Measurements from ENCODE around the gene PLD1. TPM values are rescaled to one million over a fixed set of nuclear protein-coding genes. Genes with fewer than 3 reads are reported as not detected.

The PLD1 gene
- polyA plus RNA-seq, 2 donors = 26.0 to 31.9 TPM

- 45 to 71% methylated on average over 1 of the region's 1 CpG for WGBS, 2 donors
- Histone ChIP-seq H3K27ac (ENCODE audit: low read depth in 2 of 2, low read length in 1 of 2) (peak overlapping the region in 1 of 2 donors; percentile 30), H3K27me3 (ENCODE audit: control insufficient read depth in 1 of 2, insufficient read depth in 2 of 2, low read length in 2 of 2) (no peaks in the 10 kb centered on the region), H3K9me3 (ENCODE audit: control insufficient read depth in 2 of 2, insufficient read depth in 1 of 2, low read depth in 1 of 2, low read length in 1 of 2) (no peaks in the 10 kb centered on the region), H3K4me1 (ENCODE audit: control insufficient read depth in 2 of 2, insufficient read depth in 2 of 2, low read length in 1 of 2) (no peaks in the 10 kb centered on the region), H3K36me3 (ENCODE audit: control insufficient read depth in 2 of 2, insufficient read depth in 2 of 2, low read length in 1 of 2) (peaks cover 0 to 4% of the 10 kb centered on the region in 2 donors), H3K4me3 (ENCODE audit: low read depth in 1 of 2, low read length in 2 of 2) (no peak overlapping the region)
Measured at GRCh38 chr3:171654326-171654725, 156.0 kb downstream of the PLD1 start.

- H3K4me1 ChIP-seq (ENCODE audit: control insufficient read depth in 2 of 2, insufficient read depth in 2 of 2, low read length in 1 of 2) = no peaks in the 10 kb centered on the region
- 88 to 96% methylated on average over 6 of the region's 6 CpGs for WGBS, 2 donors
- no peaks in the 10 kb centered on the region for H3K9me3 ChIP-seq (ENCODE audit: control insufficient read depth in 2 of 2, insufficient read depth in 1 of 2, low read depth in 1 of 2, low read length in 1 of 2)
- H3K27ac ChIP-seq (ENCODE audit: low read depth in 2 of 2, low read length in 1 of 2) = no peak overlapping the region
- no peaks in the 10 kb centered on the region for H3K27me3 ChIP-seq (ENCODE audit: control insufficient read depth in 1 of 2, insufficient read depth in 2 of 2, low read length in 2 of 2)
- no peak overlapping the region for H3K4me3 ChIP-seq (ENCODE audit: low read depth in 1 of 2, low read length in 2 of 2)
- peaks cover 0 to 4% of the 10 kb centered on the region in 2 donors for H3K36me3 ChIP-seq (ENCODE audit: control insufficient read depth in 2 of 2, insufficient read depth in 2 of 2, low read length in 1 of 2)
Measured at GRCh38 chr3:171653701-171654100, 156.6 kb downstream of the PLD1 start.

DNA sequence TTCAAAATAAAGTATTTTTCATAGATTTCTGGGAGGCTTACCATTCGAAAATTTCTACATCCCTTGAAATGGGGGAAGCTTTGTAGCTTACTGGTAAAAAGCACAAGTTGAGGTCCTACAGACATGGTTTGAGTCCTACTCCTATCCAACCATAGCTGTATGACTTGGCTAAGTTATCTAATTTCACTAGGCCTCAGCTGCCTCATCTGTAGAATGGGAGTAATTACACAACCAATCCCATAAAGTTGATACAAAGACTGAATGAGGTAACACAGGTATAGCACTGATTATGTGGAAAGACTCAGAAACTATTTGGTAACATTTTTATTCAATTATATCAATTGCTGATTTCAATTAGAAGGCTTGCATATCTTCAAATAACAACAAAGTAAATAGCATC is 157.4 kb downstream of the PLD1 start:
- peaks cover 0 to 4% of the 10 kb centered on the region in 2 donors for H3K36me3 ChIP-seq (ENCODE audit: control insufficient read depth in 2 of 2, insufficient read depth in 2 of 2, low read length in 1 of 2)
- H3K27me3 ChIP-seq (ENCODE audit: control insufficient read depth in 1 of 2, insufficient read depth in 2 of 2, low read length in 2 of 2) = no peaks in the 10 kb centered on the region
- H3K4me1 ChIP-seq (ENCODE audit: control insufficient read depth in 2 of 2, insufficient read depth in 2 of 2, low read length in 1 of 2) = no peaks in the 10 kb centered on the region
- H3K9me3 ChIP-seq (ENCODE audit: control insufficient read depth in 2 of 2, insufficient read depth in 1 of 2, low read depth in 1 of 2, low read length in 1 of 2) = no peaks in the 10 kb centered on the region
- no peak overlapping the region for H3K27ac ChIP-seq (ENCODE audit: low read depth in 2 of 2, low read length in 1 of 2)
- no peak overlapping the region for H3K4me3 ChIP-seq (ENCODE audit: low read depth in 1 of 2, low read length in 2 of 2)
- 89 to 92% methylated on average over 1 of the region's 1 CpG for WGBS, 2 donors

GRCh38 chr3:171649911-171650592 is 160.2 kb downstream of the PLD1 start:
- Histone ChIP-seq H3K27me3 (ENCODE audit: control insufficient read depth in 1 of 2, insufficient read depth in 2 of 2, low read length in 2 of 2) (no peaks in the 10 kb centered on the region), H3K9me3 (ENCODE audit: control insufficient read depth in 2 of 2, insufficient read depth in 1 of 2, low read depth in 1 of 2, low read length in 1 of 2) (no peaks in the 10 kb centered on the region), H3K36me3 (ENCODE audit: control insufficient read depth in 2 of 2, insufficient read depth in 2 of 2, low read length in 1 of 2) (no peaks in the 10 kb centered on the region), H3K4me3 (ENCODE audit: low read depth in 1 of 2, low read length in 2 of 2) (no peak overlapping the region), H3K27ac (ENCODE audit: low read depth in 2 of 2, low read length in 1 of 2) (no peak overlapping the region), H3K4me1 (ENCODE audit: control insufficient read depth in 2 of 2, insufficient read depth in 2 of 2, low read length in 1 of 2) (no peaks in the 10 kb centered on the region)
- 90 to 91% methylated on average over 10 of the region's 10 CpGs for WGBS, 2 donors

DNA sequence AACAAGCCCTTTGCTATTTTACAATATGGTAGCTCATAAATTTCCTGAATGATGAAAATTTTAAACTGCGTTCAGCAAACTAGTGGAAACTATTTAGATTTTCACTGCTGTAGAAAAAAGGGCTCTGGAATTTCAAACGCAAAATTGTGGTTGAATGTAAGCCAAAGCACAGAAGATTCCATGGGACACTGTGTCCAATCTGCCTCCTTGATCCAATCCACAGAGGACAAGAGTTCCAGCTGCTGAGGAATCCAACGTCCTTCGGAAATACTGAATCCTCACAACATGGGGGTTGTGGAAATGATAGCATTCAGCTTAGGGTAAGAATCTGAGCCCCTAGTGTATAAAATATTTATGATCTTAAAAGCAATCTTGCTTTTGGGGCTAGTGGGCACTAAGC is 161.0 kb downstream of the PLD1 start:
- Histone ChIP-seq H3K9me3 (ENCODE audit: control insufficient read depth in 2 of 2, insufficient read depth in 1 of 2, low read depth in 1 of 2, low read length in 1 of 2) (no peaks in the 10 kb centered on the region), H3K27ac (ENCODE audit: low read depth in 2 of 2, low read length in 1 of 2) (no peak overlapping the region), H3K27me3 (ENCODE audit: control insufficient read depth in 1 of 2, insufficient read depth in 2 of 2, low read length in 2 of 2) (no peaks in the 10 kb centered on the region), H3K4me3 (ENCODE audit: low read depth in 1 of 2, low read length in 2 of 2) (no peak overlapping the region), H3K36me3 (ENCODE audit: control insufficient read depth in 2 of 2, insufficient read depth in 2 of 2, low read length in 1 of 2) (no peaks in the 10 kb centered on the region), H3K4me1 (ENCODE audit: control insufficient read depth in 2 of 2, insufficient read depth in 2 of 2, low read length in 1 of 2) (no peaks in the 10 kb centered on the region)
- WGBS, 2 donors = 77 to 78% methylated on average over 4 of the region's 4 CpGs

GRCh38 chr3:171648069-171648468 is 162.2 kb downstream of the PLD1 start:
- H3K27ac ChIP-seq (ENCODE audit: low read depth in 2 of 2, low read length in 1 of 2) = no peak overlapping the region
- H3K36me3 ChIP-seq (ENCODE audit: control insufficient read depth in 2 of 2, insufficient read depth in 2 of 2, low read length in 1 of 2) = no peaks in the 10 kb centered on the region
- H3K4me3 ChIP-seq (ENCODE audit: low read depth in 1 of 2, low read length in 2 of 2) = no peak overlapping the region
- no peaks in the 10 kb centered on the region for H3K27me3 ChIP-seq (ENCODE audit: control insufficient read depth in 1 of 2, insufficient read depth in 2 of 2, low read length in 2 of 2)
- H3K9me3 ChIP-seq (ENCODE audit: control insufficient read depth in 2 of 2, insufficient read depth in 1 of 2, low read depth in 1 of 2, low read length in 1 of 2) = no peaks in the 10 kb centered on the region
- no peaks in the 10 kb centered on the region for H3K4me1 ChIP-seq (ENCODE audit: control insufficient read depth in 2 of 2, insufficient read depth in 2 of 2, low read length in 1 of 2)

GRCh38 chr3:171646357-171647133 is 163.7 kb downstream of the PLD1 start:
- Histone ChIP-seq H3K36me3 (ENCODE audit: control insufficient read depth in 2 of 2, insufficient read depth in 2 of 2, low read length in 1 of 2) (no peaks in the 10 kb centered on the region), H3K27ac (ENCODE audit: low read depth in 2 of 2, low read length in 1 of 2) (peak overlapping the region in 1 of 2 donors; percentile 15)
- 28 to 31% methylated on average over 4 of the region's 4 CpGs for WGBS, 2 donors

GRCh38 chr3:171644681-171645080 is 165.6 kb downstream of the PLD1 start:
- Histone ChIP-seq H3K4me3 (ENCODE audit: low read depth in 1 of 2, low read length in 2 of 2) (no peak overlapping the region), H3K27ac (ENCODE audit: low read depth in 2 of 2, low read length in 1 of 2) (no peak overlapping the region), H3K27me3 (ENCODE audit: control insufficient read depth in 1 of 2, insufficient read depth in 2 of 2, low read length in 2 of 2) (no peaks in the 10 kb centered on the region), H3K36me3 (ENCODE audit: control insufficient read depth in 2 of 2, insufficient read depth in 2 of 2, low read length in 1 of 2) (no peaks in the 10 kb centered on the region), H3K4me1 (ENCODE audit: control insufficient read depth in 2 of 2, insufficient read depth in 2 of 2, low read length in 1 of 2) (no peaks in the 10 kb centered on the region), H3K9me3 (ENCODE audit: control insufficient read depth in 2 of 2, insufficient read depth in 1 of 2, low read depth in 1 of 2, low read length in 1 of 2) (no peaks in the 10 kb centered on the region)
- 84 to 87% methylated on average over 8 of the region's 8 CpGs for WGBS, 2 donors

More at GRCh38 chr3:171646357-171647133, 163.7 kb downstream of the PLD1 start:
- Histone ChIP-seq H3K4me1 (ENCODE audit: control insufficient read depth in 2 of 2, insufficient read depth in 2 of 2, low read length in 1 of 2) (no peaks in the 10 kb centered on the region), H3K9me3 (ENCODE audit: control insufficient read depth in 2 of 2, insufficient read depth in 1 of 2, low read depth in 1 of 2, low read length in 1 of 2) (no peaks in the 10 kb centered on the region), H3K27me3 (ENCODE audit: control insufficient read depth in 1 of 2, insufficient read depth in 2 of 2, low read length in 2 of 2) (no peaks in the 10 kb centered on the region), H3K4me3 (ENCODE audit: low read depth in 1 of 2, low read length in 2 of 2) (no peak overlapping the region)

- Histone ChIP-seq H3K27ac (ENCODE audit: low read depth in 2 of 2, low read length in 1 of 2) (no peak overlapping the region), H3K27me3 (ENCODE audit: control insufficient read depth in 1 of 2, insufficient read depth in 2 of 2, low read length in 2 of 2) (no peaks in the 10 kb centered on the region), H3K4me3 (ENCODE audit: low read depth in 1 of 2, low read length in 2 of 2) (no peak overlapping the region), H3K9me3 (ENCODE audit: control insufficient read depth in 2 of 2, insufficient read depth in 1 of 2, low read depth in 1 of 2, low read length in 1 of 2) (no peaks in the 10 kb centered on the region), H3K36me3 (ENCODE audit: control insufficient read depth in 2 of 2, insufficient read depth in 2 of 2, low read length in 1 of 2) (no peaks in the 10 kb centered on the region), H3K4me1 (ENCODE audit: control insufficient read depth in 2 of 2, insufficient read depth in 2 of 2, low read length in 1 of 2) (no peaks in the 10 kb centered on the region)
- WGBS, 2 donors = 81 to 92% methylated on average over 4 of the region's 4 CpGs
Measured at GRCh38 chr3:171643681-171644080, 166.6 kb downstream of the PLD1 start.

- H3K27me3 ChIP-seq (ENCODE audit: control insufficient read depth in 1 of 2, insufficient read depth in 2 of 2, low read length in 2 of 2) = no peaks in the 10 kb centered on the region
- WGBS, 2 donors = 57 to 69% methylated on average over 2 of the region's 2 CpGs
- H3K36me3 ChIP-seq (ENCODE audit: control insufficient read depth in 2 of 2, insufficient read depth in 2 of 2, low read length in 1 of 2) = no peaks in the 10 kb centered on the region
- H3K27ac ChIP-seq (ENCODE audit: low read depth in 2 of 2, low read length in 1 of 2) = no peak overlapping the region
- no peak overlapping the region for H3K4me3 ChIP-seq (ENCODE audit: low read depth in 1 of 2, low read length in 2 of 2)
- H3K9me3 ChIP-seq (ENCODE audit: control insufficient read depth in 2 of 2, insufficient read depth in 1 of 2, low read depth in 1 of 2, low read length in 1 of 2) = no peaks in the 10 kb centered on the region
- H3K4me1 ChIP-seq (ENCODE audit: control insufficient read depth in 2 of 2, insufficient read depth in 2 of 2, low read length in 1 of 2) = no peaks in the 10 kb centered on the region
Measured at GRCh38 chr3:171643033-171643432, 167.2 kb downstream of the PLD1 start.
